Measurements from ENCODE around the gene IPP.
"Not testable (repeated sequence)": the region's sequence is repeated elsewhere in the genome, so short reads cannot be mapped to it uniquely, and the experiment has no call there.

IPP gene

DNA sequence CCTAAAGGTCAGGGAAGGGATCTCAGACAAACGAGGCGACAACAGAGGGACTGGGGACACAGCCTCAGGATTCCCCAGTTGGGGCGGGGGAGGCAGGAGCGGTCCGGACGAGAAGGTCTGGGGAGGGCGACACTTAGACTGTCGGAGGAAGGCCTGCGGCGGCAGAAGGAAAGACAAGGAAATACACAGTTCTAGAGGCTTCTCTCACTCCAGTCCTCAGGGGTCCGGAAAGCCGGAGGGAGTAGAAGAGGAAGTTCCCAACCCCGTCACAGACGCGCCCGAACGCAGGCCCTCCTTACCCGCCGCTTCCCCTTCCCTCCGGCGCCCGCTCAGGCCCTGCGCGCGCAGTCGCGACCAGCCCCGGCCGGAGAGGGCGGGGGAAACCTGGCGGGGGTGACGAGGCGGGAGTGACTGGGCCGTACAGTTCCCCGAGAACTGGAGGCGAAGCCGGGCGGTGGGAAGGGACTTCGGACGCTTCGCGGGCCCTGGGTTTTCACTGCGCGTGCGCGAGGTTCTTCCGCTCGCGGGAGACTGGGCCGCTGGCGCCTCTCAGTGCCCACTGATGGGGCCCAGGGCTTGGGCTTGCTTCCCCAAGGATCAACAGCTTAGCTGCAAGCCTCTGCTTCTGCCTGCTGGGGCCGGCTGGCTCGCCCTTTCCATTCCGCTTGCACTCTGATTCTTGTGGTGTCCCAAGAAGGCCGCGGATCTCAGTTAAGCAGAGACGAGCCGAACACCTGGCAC lies at the start of gene IPP:
Gene IPP, minus strand, starts transcription at position 356 of the 741 bp plus-strand sequence. CDS start 4,242 bp downstream, outside the sequence.
- DNase-seq (ENCODE audit: low read depth) = peak; percentile 80

- DNase-seq (ENCODE audit: low read depth) = no peak
Observed at GRCh38 chr1:45796946-45797345, 46.5 kb upstream of the IPP start.

DNA sequence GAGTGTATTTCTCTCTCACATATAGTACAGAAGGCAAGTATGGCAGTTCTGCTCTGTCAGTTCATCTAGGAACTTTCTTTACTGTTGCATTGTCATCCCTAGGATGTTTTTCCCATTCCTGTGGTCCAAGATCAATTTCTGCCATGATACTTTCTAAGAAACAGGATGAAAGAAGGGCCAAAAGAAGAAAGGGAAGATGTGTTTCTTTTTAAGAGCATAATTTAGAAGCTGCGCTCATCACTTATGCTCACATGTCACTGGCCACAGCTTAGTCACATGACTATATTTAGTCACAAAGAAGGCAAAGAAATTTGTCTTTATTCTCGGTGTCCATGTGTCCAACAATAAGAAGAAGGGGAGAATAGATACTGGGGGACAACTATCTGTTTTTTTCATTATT lies 45.9 kb upstream of the IPP start:
- no peak for DNase-seq (ENCODE audit: low read depth)

- no peak for DNase-seq (ENCODE audit: low read depth)
Observed at GRCh38 chr1:45793942-45794604, 43.6 kb upstream of the IPP start.

GRCh38 chr1:45792744-45793143 lies 42.3 kb upstream of the IPP start:
- no peak for DNase-seq (ENCODE audit: low read depth)

GRCh38 chr1:45789601-45790000 lies 39.1 kb upstream of the IPP start:
- no peak for DNase-seq (ENCODE audit: low read depth)

GRCh38 chr1:45787905-45788304 lies 37.5 kb upstream of the IPP start:
- DNase-seq (ENCODE audit: low read depth) = no peak

GRCh38 chr1:45785583-45785982 lies 35.1 kb upstream of the IPP start:
- no peak for DNase-seq (ENCODE audit: low read depth)

DNA sequence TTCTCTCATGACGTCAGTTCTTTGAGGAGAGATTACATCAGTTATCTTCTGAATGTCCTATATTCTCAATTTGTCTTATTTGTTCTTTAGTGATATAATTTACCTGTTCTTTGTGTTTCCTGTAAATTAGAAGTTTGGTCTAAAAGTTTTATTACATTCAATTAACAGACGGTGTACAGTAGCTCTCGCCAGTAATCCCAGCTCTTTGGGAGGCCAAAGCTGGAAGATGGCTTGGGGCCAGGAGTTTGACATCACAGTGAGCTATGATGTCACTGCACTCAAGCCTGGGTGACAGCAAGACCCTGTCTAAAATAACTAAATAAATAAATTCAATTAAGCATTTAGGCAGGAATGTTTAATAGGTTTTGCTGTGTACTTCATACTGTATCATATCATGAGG lies 25.3 kb upstream of the IPP start:
- no peak for DNase-seq (ENCODE audit: low read depth)

DNA sequence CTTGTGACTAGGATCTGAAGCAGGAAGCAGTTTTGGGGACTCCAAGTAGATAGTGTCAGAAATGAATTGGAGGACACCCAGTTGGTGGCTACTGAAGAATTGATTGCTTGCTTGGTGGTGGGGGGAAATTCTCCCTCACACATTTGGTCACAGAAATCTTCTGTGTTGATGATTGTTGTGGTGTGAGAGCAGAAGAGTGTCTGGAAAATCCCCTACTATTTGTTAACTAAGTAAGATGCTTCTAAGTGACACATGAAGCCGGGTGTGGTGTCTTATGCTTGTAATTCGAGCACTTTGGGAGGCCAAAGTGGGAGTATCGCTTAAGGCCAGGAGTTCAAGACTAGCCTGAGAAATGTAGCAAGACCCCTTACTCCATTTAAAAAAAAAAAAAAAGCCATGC lies 22.5 kb upstream of the IPP start:
- no peak for DNase-seq (ENCODE audit: low read depth)

DNA sequence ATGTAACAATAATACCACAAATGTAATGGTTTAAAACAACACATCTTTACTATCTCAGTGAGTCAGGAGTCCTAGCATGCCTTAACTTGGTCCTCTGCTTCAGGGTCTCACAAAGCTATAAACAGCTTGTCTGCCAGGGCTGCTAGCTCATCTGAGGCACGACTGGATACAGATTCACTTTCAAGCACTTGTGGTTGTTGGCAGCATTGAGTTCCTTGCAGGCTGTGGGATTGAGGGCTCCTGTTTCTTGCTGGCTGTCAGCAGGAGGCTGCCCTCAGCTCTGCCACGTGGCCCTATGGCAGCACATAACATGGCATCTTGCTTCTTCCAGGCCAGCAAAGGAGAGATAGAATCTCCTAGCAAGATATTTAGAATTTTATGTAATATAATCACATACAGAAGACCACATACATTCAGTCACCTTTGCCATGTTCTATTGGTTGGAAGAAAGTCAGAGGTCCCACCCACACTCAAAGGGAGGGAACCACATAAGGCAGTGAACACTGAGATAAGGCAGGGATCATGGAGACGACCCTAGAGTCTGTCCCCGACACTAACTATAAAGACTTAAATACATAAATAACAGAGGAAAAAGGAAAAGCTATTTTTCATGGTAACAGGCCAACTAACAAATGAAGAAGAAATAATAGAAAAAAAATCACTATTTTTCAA lies 18.9 kb upstream of the IPP start:
- peak; percentile 70 for DNase-seq (ENCODE audit: low read depth)

DNA sequence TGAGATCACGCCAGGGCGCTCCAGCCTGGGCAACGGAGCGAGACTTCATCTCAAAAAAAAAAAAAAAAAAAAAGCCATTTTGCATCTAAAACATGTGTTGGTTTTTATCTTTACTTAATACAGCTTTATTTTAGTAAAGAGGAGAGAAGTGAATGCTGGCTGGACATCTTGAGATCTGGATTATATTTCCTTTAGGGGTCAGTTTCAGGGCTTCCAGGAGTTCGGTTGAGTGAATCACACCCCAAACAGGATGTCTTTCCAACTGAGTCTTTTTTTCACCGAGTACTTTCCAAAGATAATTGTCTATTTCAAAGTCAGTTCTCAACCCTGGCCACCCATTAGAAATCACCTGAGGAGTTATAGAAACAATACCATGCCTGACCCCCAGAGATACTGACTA lies 16.6 kb upstream of the IPP start:
- DNase-seq (ENCODE audit: low read depth) = peak; percentile 37

DNA sequence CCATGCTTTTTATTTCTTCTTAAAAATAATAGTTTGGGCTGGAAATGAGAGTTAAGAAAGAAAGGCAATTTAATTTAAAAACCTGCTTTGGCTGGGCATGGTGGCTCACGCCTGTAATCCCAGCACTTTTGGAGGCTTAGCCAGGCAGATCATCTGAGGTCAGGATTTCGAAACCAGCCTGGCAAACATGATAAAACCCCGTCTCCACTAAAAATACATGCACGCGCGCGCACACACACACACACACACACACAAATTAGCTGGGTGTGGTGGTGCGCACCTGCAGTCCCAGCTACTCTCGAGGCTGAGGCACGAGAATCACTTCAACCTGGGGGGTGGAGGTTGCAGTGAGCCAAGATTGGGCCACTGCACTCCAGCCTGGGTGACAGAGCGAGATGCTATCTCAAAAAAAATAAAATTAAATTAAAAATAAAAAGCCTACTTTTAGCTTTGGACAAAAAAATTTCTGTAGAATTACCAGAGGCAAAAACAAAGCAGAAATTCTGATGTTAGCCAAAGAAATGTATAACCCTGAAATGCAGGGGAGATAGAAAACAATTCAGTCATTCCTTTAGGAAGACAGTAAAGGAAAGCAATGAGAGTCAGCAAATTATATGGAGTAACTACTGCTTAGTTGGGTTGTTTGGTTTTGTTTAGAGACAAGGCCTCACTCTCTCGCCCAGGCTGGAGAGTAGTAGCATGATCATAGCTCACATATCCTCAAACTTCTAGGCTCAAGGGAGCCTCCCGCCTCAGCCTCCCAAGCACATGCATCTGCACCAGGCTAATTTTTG lies 15.7 kb upstream of the IPP start:
- DNase-seq (ENCODE audit: low read depth) = no peak

GRCh38 chr1:45762291-45762690 lies 11.8 kb upstream of the IPP start:
- no peak for DNase-seq (ENCODE audit: low read depth)

DNA sequence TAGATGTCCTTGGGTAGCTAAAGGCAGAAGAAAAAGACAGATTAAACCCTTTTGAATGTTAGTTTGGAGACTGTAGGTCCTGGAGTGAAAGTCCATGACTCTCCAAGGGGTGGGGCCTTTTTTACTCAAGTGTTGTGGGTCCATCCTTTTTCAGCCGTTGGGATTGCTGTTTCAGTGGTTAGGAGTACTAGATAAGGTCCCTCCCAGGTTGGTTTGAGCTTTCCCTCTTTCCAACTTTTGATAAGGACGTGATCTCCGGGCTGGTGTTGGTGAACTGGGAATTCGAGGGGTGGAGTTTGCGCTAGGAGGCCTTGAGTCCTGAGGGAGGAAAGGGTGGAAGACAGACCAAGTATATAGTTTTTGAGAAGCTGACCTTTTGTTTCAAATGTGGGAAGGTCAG lies 5.2 kb upstream of the IPP start:
- DNase-seq (ENCODE audit: low read depth) = no peak

- DNase-seq (ENCODE audit: low read depth) = no peak
Observed at GRCh38 chr1:45753248-45754037, 3.0 kb upstream of the IPP start.

DNA sequence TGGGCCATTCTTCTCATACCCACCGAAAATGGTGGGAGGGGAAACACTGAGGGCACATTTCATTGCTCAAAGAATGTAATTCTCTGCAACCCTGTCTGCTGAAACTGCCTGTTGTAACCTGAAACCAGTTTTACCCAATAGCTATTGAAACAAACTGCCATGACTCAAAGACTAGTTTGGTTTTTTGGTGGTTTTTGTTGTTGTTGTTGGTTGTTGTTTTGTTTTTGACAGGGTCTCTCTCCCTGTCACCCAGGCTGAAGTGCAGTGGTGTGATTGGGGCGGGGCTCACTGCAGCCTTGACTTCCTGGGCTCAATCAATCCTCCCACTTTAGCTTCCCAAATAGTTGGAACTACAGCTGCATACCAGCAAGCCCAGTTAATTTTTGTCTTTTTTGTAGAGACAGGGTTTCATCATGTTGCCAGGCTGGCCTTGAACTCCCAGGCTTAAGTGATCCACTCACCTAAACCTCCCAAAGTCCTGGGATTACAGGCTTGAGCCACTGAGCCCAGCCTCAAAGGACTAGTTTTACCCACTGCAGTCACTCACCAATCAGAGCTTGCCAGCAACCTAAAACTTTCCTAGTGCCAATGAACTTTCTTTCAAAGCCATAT lies 2.1 kb upstream of the IPP start:
- no peak for DNase-seq (ENCODE audit: low read depth)

GRCh38 chr1:45752014-45752413 lies 1.6 kb upstream of the IPP start:
- no peak for DNase-seq (ENCODE audit: low read depth)

GRCh38 chr1:45751039-45751838 lies 786 bp upstream of the IPP start:
- not testable (repeated sequence) for DNase-seq (ENCODE audit: low read depth)

GRCh38 chr1:45746922-45747321 lies 3.5 kb downstream of the IPP start:
- no peak for DNase-seq (ENCODE audit: low read depth)
